ENCODE results near the gene TENM3. TPM values are rescaled to one million over a fixed set of nuclear protein-coding genes. Genes with fewer than 3 reads are reported as not detected.

Gene TENM3
- total and polyA plus RNA-seq, 10 of the 15 experiments (the other 5 are each of a cell fraction or from before 2014, with no cell fraction given): 0.01 to 1.7 (median 0.08) TPM; not detected in 2

- Histone ChIP-seq H2AFZ (ENCODE audit: control insufficient read depth, low read depth, low read length) (no peak overlapping the region), H3K27ac (ENCODE audit: control insufficient read depth, insufficient read depth) (no peak overlapping the region), H3K79me2 (ENCODE audit: control insufficient read depth, insufficient read depth, low read length) (no peaks in the 10 kb centered on the region), H3K27me3 (replicated peaks in 1 of 2; ENCODE audit: control insufficient read depth in 2 of 2, insufficient read depth in 2 of 2, low read length in 1 of 2) (no peaks in the 10 kb centered on the region), H3K9me3 (replicated peaks; ENCODE audit: control insufficient read depth, insufficient read depth, low read length) (no peaks in the 10 kb centered on the region), H3K4me3 (no peak overlapping the region), H3K9ac (ENCODE audit: control insufficient read depth, insufficient read depth, low read length) (no peak overlapping the region), H3K4me2 (ENCODE audit: control insufficient read depth, insufficient read depth) (no peak overlapping the region), H3K36me3 (ENCODE audit: control insufficient read depth in 2 of 2, insufficient read depth in 2 of 2, low read length in 1 of 2) (no peaks in the 10 kb centered on the region), H3K4me1 (ENCODE audit: control insufficient read depth, insufficient read depth, low read length) (no peaks in the 10 kb centered on the region), H4K20me1 (ENCODE audit: control insufficient read depth, insufficient read depth) (no peaks in the 10 kb centered on the region)
- no peak for TF ChIP-seq SIX5 (IDR thresholded peaks at IDR 0.05; ENCODE audit: low read depth, low read length, severe bottlenecking)
- TF ChIP-seq YBX1 (IDR thresholded peaks at IDR 0.05): no peak
- TF ChIP-seq PRDM15 (CRISPR knock-in tag; IDR thresholded peaks at IDR 0.05): no peak
- no peak for TF ChIP-seq CREM (IDR thresholded peaks at IDR 0.05; ENCODE audit: low read depth)
- TF ChIP-seq SMAD1 (IDR thresholded peaks at IDR 0.05; ENCODE audit: low read depth, partially characterized antibody): no peak
- TF ChIP-seq ZNF274 (IDR thresholded peaks at IDR 0.05; ENCODE audit: insufficient read depth, insufficient read length): no peak
- no peak for TF ChIP-seq FOXM1 (IDR thresholded peaks at IDR 0.05; ENCODE audit: low read depth, low read length)
- TF ChIP-seq IKZF2 (IDR thresholded peaks at IDR 0.05): no peak
- no peak for TF ChIP-seq MLLT1 (IDR thresholded peaks at IDR 0.05)
- no peak for TF ChIP-seq ZNF207 (IDR thresholded peaks at IDR 0.05; ENCODE audit: borderline replicate concordance)
- TF ChIP-seq CBFB (IDR thresholded peaks at IDR 0.05; ENCODE audit: low read depth): no peak
- WGBS (ENCODE audit: insufficient coverage, insufficient replicate concordance, low lambda C conversion rate, missing lambda C conversion rate): 15% methylated on average over 5 of the region's 5 CpGs
- no TSS peak for BruUV-seq (replicated peaks)
- ChIA-PET CTCF (no interaction called here), POLR2A (no interaction called here), SMC1A (ENCODE audit: uncharacterized antibody, unreplicated experiment) (interaction anchor here (0.6 kb wide), 1 partner anchor 511 kb away, joined by 3 read pairs; no protein-coding TSS in a partner anchor), RAD21 (ENCODE audit: unreplicated experiment) (no interaction called here)
- no peak for ATAC-seq
- in situ Hi-C loops (cut with MboI) (no loop called here), intact Hi-C loops (cut with micrococcal nuclease; ENCODE audit: unreplicated experiment) (no loop called here)
- no peak for FAIRE-seq
- DNase-seq (ENCODE audit: low read depth, low spot score): no peak
These were observed 21.2 kb upstream of the TENM3 start for GRCh38 chr4:182221987-182222386.

All from GM12878 (cell line).